ENCODE results near the gene PPFIBP1. TPM values are rescaled to one million over a fixed set of nuclear protein-coding genes. Genes with fewer than 3 reads are reported as not detected.

The PPFIBP1 gene
- total and polyA plus RNA-seq, 2 experiments from 2014 or later, result 23.9 to 38.6 TPM

DNA sequence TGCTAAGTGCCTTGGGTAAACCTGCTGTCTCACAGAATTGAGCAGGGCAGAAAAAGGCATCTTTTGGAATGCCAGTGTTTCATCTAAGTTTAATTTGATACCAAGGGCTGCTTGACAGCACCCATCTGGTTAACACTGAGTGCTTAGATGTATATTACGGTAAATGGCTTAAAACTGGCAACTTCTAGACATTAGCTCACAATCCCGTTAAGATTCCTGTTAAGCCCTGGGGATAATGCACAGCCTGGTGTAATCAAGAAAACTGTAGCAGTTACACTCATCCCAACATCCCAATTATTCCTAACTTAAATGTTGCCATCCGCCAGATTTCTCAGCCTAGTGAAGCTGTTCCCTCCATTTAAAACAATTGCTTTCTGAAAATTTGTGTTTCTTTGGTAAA, 29.9 kb downstream of the PPFIBP1 start:
- Histone ChIP-seq H3K9me3 (ENCODE audit: low read depth) (no peaks in the 10 kb centered on the region), H3K79me2 (peaks cover 76% of the 10 kb centered on the region), H4K20me1 (ENCODE audit: insufficient read depth, poor library complexity, severe bottlenecking) (no peaks in the 10 kb centered on the region), H2AFZ (no peak overlapping the region), H3K4me3 (no peak overlapping the region), H3K9me2 (replicated peaks; ENCODE audit: insufficient read depth) (no peaks in the 10 kb centered on the region), H3K4me2 (peak overlapping the region; percentile 58), H3K27me3 (no peaks in the 10 kb centered on the region), H3K27ac (peak overlapping the region; percentile 56), H3K4me1 (ENCODE audit: insufficient read depth) (peaks cover 36% of the 10 kb centered on the region), H3K36me3 (replicated peaks; ENCODE audit: insufficient read depth, low read depth) (no peaks in the 10 kb centered on the region)
- WGBS (ENCODE audit: low lambda C conversion rate, missing lambda C conversion rate), result 71% methylated on average over 3 of the region's 3 CpGs
- no peak for DNase-seq (ENCODE audit: low spot score)
- no peak for TF ChIP-seq EZH2 (IDR thresholded peaks at IDR 0.05; ENCODE audit: borderline replicate concordance)
- TF ChIP-seq, protein P1, sequence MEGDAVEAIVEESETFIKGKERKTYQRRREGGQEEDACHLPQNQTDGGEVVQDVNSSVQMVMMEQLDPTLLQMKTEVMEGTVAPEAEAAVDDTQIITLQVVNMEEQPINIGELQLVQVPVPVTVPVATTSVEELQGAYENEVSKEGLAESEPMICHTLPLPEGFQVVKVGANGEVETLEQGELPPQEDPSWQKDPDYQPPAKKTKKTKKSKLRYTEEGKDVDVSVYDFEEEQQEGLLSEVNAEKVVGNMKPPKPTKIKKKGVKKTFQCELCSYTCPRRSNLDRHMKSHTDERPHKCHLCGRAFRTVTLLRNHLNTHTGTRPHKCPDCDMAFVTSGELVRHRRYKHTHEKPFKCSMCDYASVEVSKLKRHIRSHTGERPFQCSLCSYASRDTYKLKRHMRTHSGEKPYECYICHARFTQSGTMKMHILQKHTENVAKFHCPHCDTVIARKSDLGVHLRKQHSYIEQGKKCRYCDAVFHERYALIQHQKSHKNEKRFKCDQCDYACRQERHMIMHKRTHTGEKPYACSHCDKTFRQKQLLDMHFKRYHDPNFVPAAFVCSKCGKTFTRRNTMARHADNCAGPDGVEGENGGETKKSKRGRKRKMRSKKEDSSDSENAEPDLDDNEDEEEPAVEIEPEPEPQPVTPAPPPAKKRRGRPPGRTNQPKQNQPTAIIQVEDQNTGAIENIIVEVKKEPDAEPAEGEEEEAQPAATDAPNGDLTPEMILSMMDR (IDR thresholded peaks at IDR 0.05; ENCODE audit: poor library complexity), result no peak

DNA sequence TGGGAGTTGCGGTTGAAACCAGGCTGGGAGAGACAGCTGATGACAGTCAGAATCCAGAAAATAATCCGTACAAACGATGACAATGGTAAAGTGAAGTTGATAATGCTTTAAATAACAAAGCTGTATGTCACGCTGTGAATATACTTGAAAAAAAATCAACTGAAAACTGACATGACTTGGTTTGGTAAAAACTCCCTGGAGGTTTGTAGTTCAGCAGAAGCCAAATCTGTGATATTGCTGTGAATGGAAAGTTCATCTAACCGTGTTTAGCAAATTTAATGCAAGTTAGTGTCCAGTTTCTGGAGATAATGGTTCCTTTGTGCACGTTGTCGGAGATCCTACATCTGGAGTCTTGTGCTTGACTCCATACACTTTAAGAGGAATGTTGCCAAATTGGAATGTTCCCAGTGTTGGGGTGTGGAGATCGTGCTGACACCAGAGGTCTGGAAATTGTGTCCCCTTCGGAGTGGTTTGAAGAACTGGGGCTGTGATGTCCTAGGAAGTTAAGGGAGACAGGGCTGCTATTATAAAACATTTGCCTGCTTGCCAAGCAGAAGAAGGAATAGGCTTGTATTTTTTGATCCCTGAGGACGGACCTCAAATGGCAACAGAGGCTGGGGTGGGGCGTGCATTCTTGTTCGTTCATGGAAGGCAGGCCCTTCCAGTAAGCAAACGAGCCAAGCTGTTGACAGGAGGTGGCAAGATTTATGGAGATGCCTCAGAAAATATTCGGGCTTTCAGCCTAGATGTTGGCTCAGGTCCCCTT, 30.6 kb downstream of the PPFIBP1 start:
- H3K79me2 ChIP-seq, result peaks cover 81% of the 10 kb centered on the region

DNA sequence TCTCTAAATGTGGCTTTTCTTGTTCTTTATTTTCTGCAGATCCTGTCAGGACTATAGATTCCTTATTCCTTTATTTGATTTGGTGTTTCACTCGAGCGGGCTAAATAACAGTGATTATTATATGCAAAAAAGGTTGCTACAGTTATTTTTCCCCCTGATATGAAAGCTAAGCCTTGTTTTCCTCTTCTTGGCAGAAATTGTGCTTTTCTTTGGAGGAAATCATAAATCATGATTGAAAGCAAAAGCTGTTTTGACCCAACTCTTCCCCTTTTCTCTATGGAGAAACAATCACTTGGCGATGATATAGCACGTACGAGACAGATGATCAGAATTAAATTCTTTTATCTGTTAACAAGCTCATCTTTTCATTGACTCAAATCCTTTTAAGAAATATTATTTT, 31.4 kb downstream of the PPFIBP1 start:
- no peaks in the 10 kb centered on the region for H3K9me2 ChIP-seq (replicated peaks; ENCODE audit: insufficient read depth)
- 83% methylated on average over 5 of the region's 5 CpGs for WGBS (ENCODE audit: low lambda C conversion rate, missing lambda C conversion rate)
- H2AFZ ChIP-seq, result no peak overlapping the region
- no peaks in the 10 kb centered on the region for H4K20me1 ChIP-seq (ENCODE audit: insufficient read depth, poor library complexity, severe bottlenecking)
- H3K4me2 ChIP-seq, result peak overlapping the region; percentile 58
- H3K79me2 ChIP-seq, result peaks cover 88% of the 10 kb centered on the region
- DNase-seq (ENCODE audit: low spot score), result no peak
- H3K4me1 ChIP-seq (ENCODE audit: insufficient read depth), result peaks cover 26% of the 10 kb centered on the region
- H3K4me3 ChIP-seq, result no peak overlapping the region
- no peaks in the 10 kb centered on the region for H3K27me3 ChIP-seq
- TF ChIP-seq EZH2 (IDR thresholded peaks at IDR 0.05; ENCODE audit: borderline replicate concordance), result no peak
- TF ChIP-seq, protein P1 (IDR thresholded peaks at IDR 0.05; ENCODE audit: poor library complexity), result no peak
- TF ChIP-seq EZH2phosphoT487 (IDR thresholded peaks at IDR 0.05; ENCODE audit: low read depth, severe bottlenecking, unreplicated experiment), result no peak
- no peaks in the 10 kb centered on the region for H3K36me3 ChIP-seq (replicated peaks; ENCODE audit: insufficient read depth, low read depth)
- no peaks in the 10 kb centered on the region for H3K9me3 ChIP-seq (ENCODE audit: low read depth)
- H3K27ac ChIP-seq, result peak overlapping the region; percentile 56

More for the DNA sequence above, 30.6 kb downstream of the PPFIBP1 start:
- H3K36me3 ChIP-seq (replicated peaks; ENCODE audit: insufficient read depth, low read depth), result no peaks in the 10 kb centered on the region
- peak overlapping the region; percentile 58 for H3K4me2 ChIP-seq
- H2AFZ ChIP-seq, result no peak overlapping the region
- H3K27ac ChIP-seq, result peak overlapping the region; percentile 56
- 52% methylated on average over 14 of the region's 14 CpGs for WGBS (ENCODE audit: low lambda C conversion rate, missing lambda C conversion rate)
- H3K4me1 ChIP-seq (ENCODE audit: insufficient read depth), result peaks cover 31% of the 10 kb centered on the region
- no peaks in the 10 kb centered on the region for H4K20me1 ChIP-seq (ENCODE audit: insufficient read depth, poor library complexity, severe bottlenecking)
- TF ChIP-seq EZH2 (IDR thresholded peaks at IDR 0.05; ENCODE audit: borderline replicate concordance) (no peak), EZH2phosphoT487 (IDR thresholded peaks at IDR 0.05; ENCODE audit: low read depth, severe bottlenecking, unreplicated experiment) (no peak)
- TF ChIP-seq, protein P1 (IDR thresholded peaks at IDR 0.05; ENCODE audit: poor library complexity), result no peak
- no peaks in the 10 kb centered on the region for H3K9me3 ChIP-seq (ENCODE audit: low read depth)
- no peaks in the 10 kb centered on the region for H3K9me2 ChIP-seq (replicated peaks; ENCODE audit: insufficient read depth)
- H3K4me3 ChIP-seq, result no peak overlapping the region
- no peaks in the 10 kb centered on the region for H3K27me3 ChIP-seq
- peak; percentile 35 for DNase-seq (ENCODE audit: low spot score)

Measured in hepatocyte (in vitro differentiated cells).